Measurements from ENCODE around the gene TOP2A.

DNA sequence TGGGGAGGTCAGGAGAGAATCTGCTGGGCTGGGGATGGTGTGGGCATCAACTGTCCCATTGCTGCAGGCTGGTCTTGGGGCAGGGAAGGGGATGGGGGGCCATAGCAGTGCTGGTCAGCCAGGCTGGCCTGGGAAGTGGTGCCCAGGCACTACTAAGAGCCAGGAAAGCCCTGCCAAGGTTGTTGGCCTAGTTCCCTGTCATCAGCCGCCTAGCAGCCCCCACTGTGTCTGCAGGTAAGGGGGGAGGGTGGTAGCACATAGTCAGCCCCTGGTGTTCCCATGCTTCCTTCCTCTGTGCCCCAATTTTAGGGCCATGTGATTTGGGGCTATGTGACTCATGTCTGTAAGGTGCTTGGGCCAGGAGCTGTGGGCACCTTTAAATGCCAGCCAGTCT lies 70.9 kb downstream of the TOP2A start:
- TF ChIP-seq EZH2 (IDR thresholded peaks at IDR 0.05), result no peak
- TF ChIP-seq POLR2AphosphoS5 (IDR thresholded peaks at IDR 0.05; ENCODE audit: borderline replicate concordance, low read depth, low read length), result no peak
- TF ChIP-seq FOXP2 (optimal IDR thresholded peaks at IDR 0.05; ENCODE audit: control extremely low read depth, extremely low read length, insufficient read depth), result no peak
